ENCODE data around the gene CENPI.

CENPI gene

GRCh38 chrX:101071582-101071981 lies 26.4 kb upstream of the CENPI start:
- no peak for TF ChIP-seq CTCF (IDR thresholded peaks at IDR 0.05; ENCODE audit: borderline replicate concordance, control extremely low read depth, extremely low read depth, insufficient read depth, missing control alignments)
- DNase-seq (ENCODE audit: low spot score): no peak
- in situ Hi-C loops (cut with MboI; ENCODE audit: low sequenced_read_pairs, unreplicated experiment): no loop called here

- no peak for TF ChIP-seq CTCF (IDR thresholded peaks at IDR 0.05; ENCODE audit: borderline replicate concordance, control extremely low read depth, extremely low read depth, insufficient read depth, missing control alignments)
- no peak for DNase-seq (ENCODE audit: low spot score)
- in situ Hi-C loops (cut with MboI; ENCODE audit: low sequenced_read_pairs, unreplicated experiment): no loop called here
Observed at GRCh38 chrX:101078716-101079598, 19.0 kb upstream of the CENPI start, which contains the start of gene TMEM35A. TMEM35A (plus strand) TSS chrX:101078879; CDS start chrX:101079003, 124 bp downstream.

- in situ Hi-C loops (cut with MboI; ENCODE audit: low sequenced_read_pairs, unreplicated experiment): no loop called here
- DNase-seq (ENCODE audit: low spot score): no peak
- TF ChIP-seq CTCF (IDR thresholded peaks at IDR 0.05; ENCODE audit: borderline replicate concordance, control extremely low read depth, extremely low read depth, insufficient read depth, missing control alignments): no peak
Observed at GRCh38 chrX:101079736-101080270, 18.2 kb upstream of the CENPI start.

- in situ Hi-C loops (cut with MboI; ENCODE audit: low sequenced_read_pairs, unreplicated experiment): no loop called here
- no peak for TF ChIP-seq CTCF (IDR thresholded peaks at IDR 0.05; ENCODE audit: borderline replicate concordance, control extremely low read depth, extremely low read depth, insufficient read depth, missing control alignments)
- no peak for DNase-seq (ENCODE audit: low spot score)
Observed at GRCh38 chrX:101080326-101081124, 17.5 kb upstream of the CENPI start.

GRCh38 chrX:101081231-101081630 lies 16.8 kb upstream of the CENPI start:
- in situ Hi-C loops (cut with MboI; ENCODE audit: low sequenced_read_pairs, unreplicated experiment): no loop called here
- no peak for TF ChIP-seq CTCF (IDR thresholded peaks at IDR 0.05; ENCODE audit: borderline replicate concordance, control extremely low read depth, extremely low read depth, insufficient read depth, missing control alignments)
- DNase-seq (ENCODE audit: low spot score): no peak

- TF ChIP-seq CTCF (IDR thresholded peaks at IDR 0.05; ENCODE audit: borderline replicate concordance, control extremely low read depth, extremely low read depth, insufficient read depth, missing control alignments): no peak
- DNase-seq (ENCODE audit: low spot score): no peak
- in situ Hi-C loops (cut with MboI; ENCODE audit: low sequenced_read_pairs, unreplicated experiment): no loop called here
Observed at GRCh38 chrX:101091817-101092216, 6.2 kb upstream of the CENPI start.

Measured in GM13976 (cell line).